HepG2 (cell line): ENCODE measurements around the gene P3H2. TPM values are rescaled to one million over a fixed set of nuclear protein-coding genes. Genes with fewer than 3 reads are reported as not detected.

Experiments used
- ATAC-seq: fragments of 200-7000 bp; cut with Tn5 transposase; 3 replicates; pipeline ENCODE4 v1.9.1; 2020; ENCODE audit warnings: mild to moderate bottlenecking, moderate library complexity
- BruUV-seq: library from RNA; stranded (reverse); fragments of 400-500 nt; replicated peaks from 2 replicates; lab custom pipeline; 2021; lab: Mats Ljungman, UMichigan
- CTCF ChIA-PET: fragments of 300-600 bp; formaldehyde crosslinking; extraction: SDS; loops from one replicate; lab custom pipeline; 2021; ENCODE audit warnings: low total read pairs, inconsistent platforms, low intra/inter-chr PET ratio; lab: Yijun Ruan, JAX
- POLR2A ChIA-PET: fragments of 350-600 bp; sonication (Branson Sonifier 250); formaldehyde crosslinking; loops from one replicate; lab custom pipeline; 2020; ENCODE audit warnings: antibody characterized with exemption, inconsistent platforms; lab: Yijun Ruan, JAX
- DNase-seq: peaks from one replicate; pipeline ENCODE4 v3.0.0-alpha.2; 2015; ENCODE audit warnings: low spot score
- FAIRE-seq: peaks from 3 replicates; lab custom pipeline; 2011; peaks lifted over from hg19 to GRCh38; lab: Jason Lieb, UNC
- H2AFZ ChIP-seq: one replicate; pipeline ENCODE4 v1.6.1; 2011; ENCODE audit warnings: low read length, inconsistent platforms
- H3K27ac ChIP-seq: fragments of 300-600 bp; 3 replicates; pipeline ENCODE4 v1.8.0; 2011; ENCODE audit warnings: mixed run types, mild to moderate bottlenecking, mixed read lengths, low read length, inconsistent platforms; ENCODE audit not compliant: insufficient read depth; ENCODE audit errors: extremely low read length
- H3K27me3 ChIP-seq, 2 experiments: fragments of 200-600 bp in 1 of 2; 2 replicates in 1 of 2; 3 replicates in 1 of 2; pipeline versions ENCODE4 v1.6.0 to v1.8.0; 2011; ENCODE audit warnings: low read length in 2 of 2, mild to moderate bottlenecking in 2 of 2, moderate library complexity in 2 of 2, inconsistent platforms in 1 of 2; ENCODE audit not compliant: insufficient read depth in 2 of 2, control insufficient read depth in 1 of 2
- H3K36me3 ChIP-seq, 2 experiments: fragments of 200-600 bp in 1 of 2; replicated peaks in 1 of 2; 2 replicates in 1 of 2; 3 replicates in 1 of 2; pipeline versions ENCODE4 v1.5.1 to v1.8.0; 2011; ENCODE audit warnings: low read length in 2 of 2, inconsistent platforms in 1 of 2; ENCODE audit not compliant: insufficient read depth in 2 of 2, control insufficient read depth in 1 of 2
- H3K4me1 ChIP-seq: 2 replicates; pipeline ENCODE4 v1.5.1; 2012; ENCODE audit warnings: low read length, inconsistent platforms; ENCODE audit not compliant: insufficient read depth
- H3K4me2 ChIP-seq: 2 replicates; pipeline ENCODE4 v1.6.0; 2011; ENCODE audit warnings: low read depth, low read length, inconsistent platforms
- H3K4me3 ChIP-seq, 3 experiments: fragments of 200-600 bp in 1 of 3; sonication (generic), shearing (Covaris generic) in 1 of 3; replicated peaks in 1 of 3; 2 replicates each; pipeline ENCODE4 v1.5.1; 2011 to 2016; ENCODE audit warnings: low read length in 3 of 3, inconsistent platforms in 2 of 3, low read depth in 2 of 3, mild to moderate bottlenecking in 2 of 3, control low read depth in 1 of 3, mixed read lengths in 1 of 3; ENCODE audit not compliant: insufficient read depth in 1 of 3
- H3K79me2 ChIP-seq: one replicate; pipeline ENCODE4 v1.6.1; 2011; ENCODE audit warnings: low read length, inconsistent platforms; ENCODE audit not compliant: insufficient read depth
- H3K9ac ChIP-seq: 2 replicates; pipeline ENCODE4 v1.6.0; 2011; ENCODE audit warnings: mild to moderate bottlenecking, low read depth, low read length, inconsistent platforms; ENCODE audit not compliant: insufficient read depth
- H3K9me3 ChIP-seq: 2 replicates; pipeline ENCODE4 v1.5.1; 2012; ENCODE audit warnings: mild to moderate bottlenecking, low read length
- H4K20me1 ChIP-seq: 2 replicates; pipeline ENCODE4 v1.6.0; 2011; ENCODE audit warnings: inconsistent platforms, mild to moderate bottlenecking, low read length, moderate library complexity; ENCODE audit not compliant: insufficient read depth
- CEBPB ChIP-seq: IDR thresholded peaks from 2 replicates; pipeline ENCODE4 v1.6.1; 2011; ENCODE audit warnings: low read depth, low read length, improper control_type of control experiment, borderline replicate concordance
- ELF3 ChIP-seq: IDR thresholded peaks from 2 replicates; pipeline ENCODE4 v1.6.1; 2016; ENCODE audit warnings: missing genetic modification reagents, missing compliant biosample characterization
- MEIS1 ChIP-seq: sonication (generic); formaldehyde crosslinking; IDR thresholded peaks from 2 replicates; pipeline ENCODE4 v1.9.0; 2021; ENCODE audit warnings: mild to moderate bottlenecking, missing genetic modification reagents, moderate library complexity, borderline replicate concordance
- NBN ChIP-seq: fragments of 450-650 bp; conservative IDR thresholded peaks from 2 replicates; pipeline ENCODE4 v1.6.1; 2017
- NFYC ChIP-seq: IDR thresholded peaks from 2 replicates; pipeline ENCODE4 v1.6.1; 2016; ENCODE audit warnings: missing genetic modification reagents, missing compliant biosample characterization
- PRPF4 ChIP-seq: fragments of 200-400 bp; formaldehyde crosslinking; IDR thresholded peaks from 2 replicates; pipeline ENCODE4 v1.6.1; 2016; ENCODE audit warnings: low read length, low read depth; ENCODE audit not compliant: poor library complexity, severe bottlenecking
- RARG ChIP-seq: sonication (generic); formaldehyde crosslinking; IDR thresholded peaks from 2 replicates; pipeline ENCODE4 v1.4.0; 2020; ENCODE audit warnings: low read depth, mild to moderate bottlenecking, missing genetic modification reagents
- SP140L ChIP-seq: sonication (generic); formaldehyde crosslinking; IDR thresholded peaks from 2 replicates; pipeline ENCODE4 v1.4.0; 2020; ENCODE audit warnings: missing genetic modification reagents, borderline replicate concordance
- STAG1 ChIP-seq: sonication (generic); formaldehyde crosslinking; IDR thresholded peaks from 2 replicates; pipeline ENCODE4 v1.4.0; 2020; ENCODE audit warnings: missing genetic modification reagents
- ZBTB3 ChIP-seq: sonication (generic); formaldehyde crosslinking; IDR thresholded peaks from 2 replicates; pipeline ENCODE4 v1.4.0; 2020; ENCODE audit warnings: low read depth, mild to moderate bottlenecking, moderate library complexity, missing genetic modification reagents, borderline replicate concordance
- ZFP36 ChIP-seq: fragments of 150-350 bp; IDR thresholded peaks from 2 replicates; pipeline ENCODE4 v1.6.1; 2018; ENCODE audit warnings: borderline replicate concordance, low read length, low read depth; ENCODE audit not compliant: partially characterized antibody
- ZNF264 ChIP-seq: sonication (generic); formaldehyde crosslinking; IDR thresholded peaks from 2 replicates; pipeline ENCODE4 v1.4.0; 2020; ENCODE audit warnings: missing genetic modification reagents
- ZNF460 ChIP-seq: sonication (generic); formaldehyde crosslinking; IDR thresholded peaks from 2 replicates; pipeline ENCODE4 v1.5.1; 2020; ENCODE audit warnings: missing genetic modification reagents, mild to moderate bottlenecking, borderline replicate concordance
- ZNF530 ChIP-seq: sonication (generic); formaldehyde crosslinking; IDR thresholded peaks from 2 replicates; pipeline ENCODE4 v1.5.0; 2020; ENCODE audit warnings: low read depth, mild to moderate bottlenecking, missing genetic modification reagents
- ZNF841 ChIP-seq: sonication (generic); formaldehyde crosslinking; IDR thresholded peaks from 2 replicates; pipeline ENCODE4 v1.8.1; 2023; ENCODE audit warnings: missing genetic modification reagents, borderline replicate concordance
- ZSCAN25 ChIP-seq: sonication (generic); formaldehyde crosslinking; IDR thresholded peaks from 2 replicates; pipeline ENCODE4 v1.8.0; 2022; ENCODE audit warnings: mild to moderate bottlenecking, missing genetic modification reagents
- WGBS: methylation state at CpG from one replicate; pipeline ENCODE4 v1.1.6; 2017; ENCODE audit warnings: low lambda C conversion rate; 5-methylcytosine and 5-hydroxymethylcytosine counted together
- in situ Hi-C: cut with HindIII; loops from 2 replicates; pipeline ENCODE4 v1.10.0; 2017; ENCODE audit warnings: low pct_unique_long_range_greater_than_20kb; ENCODE audit not compliant: extremely low pct_ligation_motif_present
- intact Hi-C: fragments of 100-400 bp; cut with micrococcal nuclease; formaldehyde crosslinking; loops from one replicate; pipeline ENCODE4 v1.10.0; 2022; ENCODE audit not compliant: unreplicated experiment
- polyA plus RNA-seq, 8 experiments: library from polyadenylated mRNA; depleted of rRNA in 3 of 8; stranded (reverse) in 7 of 8; unstranded in 1 of 8; fragments of >200 nt; fragmentation: Illumina TruSeq in 4 of 8; extraction: Trizol in 4 of 8; gene quantifications; 2 replicates each; pipeline versions ENCODE4 v1.2.1 to v1.2.3, GENCODE V29; 2011 to 2016; ENCODE audit warnings: low read depth in 4 of 8, missing spikeins in 1 of 8, mixed read lengths in 1 of 8; ENCODE audit not compliant: insufficient read depth in 1 of 8
- total RNA-seq, 5 experiments: library from RNA; depleted of rRNA; stranded (reverse); fragments of >200 nt; fragmentation: Illumina TruSeq; extraction: Trizol; gene quantifications; 2 replicates each; pipeline ENCODE4 v1.2.3, GENCODE V29; 2016; ENCODE audit warnings: low read depth in 1 of 5
- TF ChIP-seq, protein P1 (sequence below): sonication (generic); formaldehyde crosslinking; IDR thresholded peaks from 2 replicates; pipeline ENCODE4 v1.5.1; 2020; ENCODE audit warnings: missing genetic modification reagents, mild to moderate bottlenecking, borderline replicate concordance

Gene P3H2
- total and polyA plus RNA-seq, 2 of the 13 experiments (the other 11 are each of a cell fraction or from before 2014, with no cell fraction given) = not detected

GRCh38 chr3:189952272-189952671, 168.4 kb downstream of the P3H2 start:
- no TSS peak for BruUV-seq
- ATAC-seq = no peak
- ChIA-PET POLR2A (no interaction called here), CTCF (no interaction called here)
- H3K4me3 ChIP-seq = no peak overlapping the region
- H3K4me1 ChIP-seq = peaks cover 8% of the 10 kb centered on the region; the same call in 1 of the 2 replicates
- H3K79me2 ChIP-seq = no peaks in the 10 kb centered on the region
- intact Hi-C loops = no loop called here
- in situ Hi-C loops = loop anchor here (25.0 kb wide), 2 partner anchors 460 to 735 kb away; no protein-coding TSS in a partner anchor
- DNase-seq = no peak
- no peaks in the 10 kb centered on the region for H3K36me3 ChIP-seq
- 49% methylated on average over 7 of the region's 7 CpGs for WGBS
- H3K9me3 ChIP-seq = no peaks in the 10 kb centered on the region
- H4K20me1 ChIP-seq = no peaks in the 10 kb centered on the region
- TF ChIP-seq ZNF841 = no peak
- no peak for TF ChIP-seq RARG (CRISPR knock-in tag)
- TF ChIP-seq MEIS1 (CRISPR knock-in tag) = no peak
- no peak for TF ChIP-seq ZNF530 (CRISPR knock-in tag)
- TF ChIP-seq PRPF4 = no peak
- TF ChIP-seq ZNF460 = no peak
- no peak for TF ChIP-seq STAG1 (CRISPR knock-in tag)
- no peak for TF ChIP-seq SP140L
- TF ChIP-seq ZFP36 = no peak
- no peak for TF ChIP-seq NBN
- TF ChIP-seq NFYC (CRISPR knock-in tag) = no peak
- TF ChIP-seq ZNF264 (CRISPR knock-in tag) = no peak
- TF ChIP-seq ZBTB3 (CRISPR knock-in tag) = no peak
- TF ChIP-seq CEBPB = no peak
- no peak for TF ChIP-seq ZSCAN25 (CRISPR knock-in tag)
- TF ChIP-seq, protein P1, sequence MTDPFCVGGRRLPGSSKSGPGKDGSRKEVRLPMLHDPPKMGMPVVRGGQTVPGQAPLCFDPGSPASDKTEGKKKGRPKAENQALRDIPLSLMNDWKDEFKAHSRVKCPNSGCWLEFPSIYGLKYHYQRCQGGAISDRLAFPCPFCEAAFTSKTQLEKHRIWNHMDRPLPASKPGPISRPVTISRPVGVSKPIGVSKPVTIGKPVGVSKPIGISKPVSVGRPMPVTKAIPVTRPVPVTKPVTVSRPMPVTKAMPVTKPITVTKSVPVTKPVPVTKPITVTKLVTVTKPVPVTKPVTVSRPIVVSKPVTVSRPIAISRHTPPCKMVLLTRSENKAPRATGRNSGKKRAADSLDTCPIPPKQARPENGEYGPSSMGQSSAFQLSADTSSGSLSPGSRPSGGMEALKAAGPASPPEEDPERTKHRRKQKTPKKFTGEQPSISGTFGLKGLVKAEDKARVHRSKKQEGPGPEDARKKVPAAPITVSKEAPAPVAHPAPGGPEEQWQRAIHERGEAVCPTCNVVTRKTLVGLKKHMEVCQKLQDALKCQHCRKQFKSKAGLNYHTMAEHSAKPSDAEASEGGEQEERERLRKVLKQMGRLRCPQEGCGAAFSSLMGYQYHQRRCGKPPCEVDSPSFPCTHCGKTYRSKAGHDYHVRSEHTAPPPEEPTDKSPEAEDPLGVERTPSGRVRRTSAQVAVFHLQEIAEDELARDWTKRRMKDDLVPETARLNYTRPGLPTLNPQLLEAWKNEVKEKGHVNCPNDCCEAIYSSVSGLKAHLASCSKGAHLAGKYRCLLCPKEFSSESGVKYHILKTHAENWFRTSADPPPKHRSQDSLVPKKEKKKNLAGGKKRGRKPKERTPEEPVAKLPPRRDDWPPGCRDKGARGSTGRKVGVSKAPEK (CRISPR knock-in tag) = no peak
- TF ChIP-seq ELF3 = no peak
- H3K9ac ChIP-seq = no peak overlapping the region
- H3K4me2 ChIP-seq = no peak overlapping the region
- no peak overlapping the region for H2AFZ ChIP-seq
- FAIRE-seq = no peak
- H3K27me3 ChIP-seq = no peaks in the 10 kb centered on the region
- H3K27ac ChIP-seq = no peak overlapping the region
